HG03432 (cell line): ENCODE results near the gene URB1.
"Not testable (repeated sequence)": the region's sequence is repeated elsewhere in the genome, so short reads cannot be mapped to it uniquely, and the experiment has no call there.

Experiments
- ATAC-seq: cut with Tn5 transposase; IDR thresholded peaks from one replicate; pipeline ENCODE4 v1.9.1; 2021; ENCODE audit warnings: mild to moderate bottlenecking, moderate library complexity; ENCODE audit not compliant: unreplicated experiment

Gene URB1

DNA sequence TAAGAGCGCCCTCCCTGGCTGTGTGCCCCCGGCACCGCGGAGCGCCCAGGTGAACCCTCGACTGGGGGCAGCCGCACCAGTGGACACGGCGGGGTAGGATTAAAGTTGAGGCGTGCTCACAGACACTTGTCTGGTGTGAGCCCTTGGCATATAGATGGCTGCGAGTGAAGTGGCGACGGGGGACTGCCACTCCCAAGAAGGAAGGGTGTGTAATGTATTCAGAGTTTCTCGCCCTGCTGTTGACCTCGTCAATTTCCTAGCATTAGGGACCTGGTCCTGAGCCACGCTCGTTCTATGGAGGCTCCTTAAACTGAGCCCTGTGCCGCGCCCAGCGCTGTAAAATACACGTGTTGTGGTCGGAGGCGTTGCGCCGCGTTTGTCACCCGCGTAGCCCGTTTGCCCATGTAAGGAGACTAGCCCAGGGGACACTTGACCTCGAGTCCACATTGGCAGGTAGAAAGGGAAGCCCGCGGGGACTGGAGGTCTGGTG lies 20.2 kb upstream of the URB1 start:
- ATAC-seq: no peak

DNA sequence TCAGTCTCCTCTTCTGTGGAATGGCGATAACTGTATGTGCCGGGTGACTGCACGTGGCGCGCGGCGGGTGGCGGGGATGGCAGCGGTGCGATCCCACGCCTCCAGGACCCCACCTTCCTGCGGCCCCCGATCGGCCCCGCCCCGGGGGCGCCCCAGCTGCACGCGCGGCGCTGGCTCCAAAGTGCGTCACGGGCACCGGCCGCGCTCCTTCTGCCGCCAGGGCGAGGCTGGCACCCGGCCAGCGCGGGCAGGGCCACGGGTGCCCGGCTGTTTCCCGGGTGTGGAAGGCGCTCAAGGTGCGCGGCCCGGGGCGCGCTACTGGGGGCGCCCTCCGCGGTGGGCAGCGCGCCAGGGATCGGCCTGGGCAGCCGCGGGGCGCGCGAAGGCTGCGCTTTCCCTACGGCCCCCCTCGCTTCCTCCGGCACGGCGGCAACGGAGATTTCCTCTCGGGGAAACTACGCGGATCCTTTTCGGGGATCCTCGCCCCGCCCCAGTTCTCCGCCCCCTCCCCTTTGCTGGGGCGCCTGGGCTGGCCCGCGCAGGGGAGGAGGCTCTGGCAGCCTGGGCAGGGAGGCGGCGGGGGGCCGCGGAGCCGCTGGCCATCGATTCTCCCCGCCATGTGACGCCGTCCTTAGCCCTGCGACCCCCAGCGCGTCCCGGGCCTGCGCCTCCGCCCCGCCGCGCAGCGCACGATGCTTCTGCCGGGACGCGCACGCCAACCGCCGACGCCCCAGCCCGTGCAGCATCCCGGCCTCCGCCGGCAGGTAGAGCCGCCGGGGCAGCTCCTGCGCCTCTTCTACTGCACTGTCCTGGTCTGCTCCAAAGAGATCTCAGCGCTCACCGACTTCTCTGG lies 19.6 kb upstream of the URB1 start, which contains the start of gene EVA1C:
TSS of gene EVA1C (plus strand) at position 545 of the 853 bp plus-strand sequence. CDS start at position 693, 148 bp downstream.
- ATAC-seq: no peak

DNA sequence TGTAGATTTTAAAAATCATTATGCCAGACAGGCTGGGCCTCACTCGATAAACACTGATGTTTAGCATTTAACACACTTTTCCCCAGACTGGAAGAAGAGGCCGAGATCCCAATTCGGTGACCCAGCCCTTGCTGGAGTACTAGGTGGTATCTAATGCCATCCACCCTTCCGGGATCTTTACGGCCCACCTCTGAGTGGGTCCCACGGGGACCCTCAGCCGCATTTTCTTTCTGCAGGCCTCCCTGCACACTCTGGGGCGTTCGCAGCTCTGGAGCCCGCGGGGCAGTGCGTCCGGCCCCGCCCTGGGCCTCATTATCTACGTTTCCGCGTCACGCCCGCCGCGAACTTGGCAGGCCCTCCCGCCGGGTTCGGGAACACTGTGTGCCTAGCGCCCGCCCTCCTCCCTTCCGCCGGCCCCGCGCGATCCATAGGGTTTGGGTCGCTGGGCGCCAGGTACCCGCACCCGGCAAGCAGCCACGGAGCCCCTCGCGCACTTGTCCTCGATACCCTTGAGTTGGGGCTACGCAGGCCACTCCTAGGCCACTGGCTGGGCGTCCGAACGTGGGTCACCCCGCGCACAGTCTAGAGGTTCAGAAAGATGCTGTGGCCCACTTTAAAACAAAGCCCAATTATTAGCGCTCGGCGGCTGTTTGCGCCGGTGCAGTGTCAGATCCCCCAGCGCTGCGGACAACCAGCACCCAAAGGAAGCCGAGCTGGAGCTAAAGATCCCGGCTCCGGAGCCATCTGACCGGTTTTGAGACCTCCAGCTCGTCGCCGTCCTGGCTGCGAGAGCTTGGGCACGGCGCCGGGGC lies 18.7 kb upstream of the URB1 start:
- ATAC-seq: no peak

DNA sequence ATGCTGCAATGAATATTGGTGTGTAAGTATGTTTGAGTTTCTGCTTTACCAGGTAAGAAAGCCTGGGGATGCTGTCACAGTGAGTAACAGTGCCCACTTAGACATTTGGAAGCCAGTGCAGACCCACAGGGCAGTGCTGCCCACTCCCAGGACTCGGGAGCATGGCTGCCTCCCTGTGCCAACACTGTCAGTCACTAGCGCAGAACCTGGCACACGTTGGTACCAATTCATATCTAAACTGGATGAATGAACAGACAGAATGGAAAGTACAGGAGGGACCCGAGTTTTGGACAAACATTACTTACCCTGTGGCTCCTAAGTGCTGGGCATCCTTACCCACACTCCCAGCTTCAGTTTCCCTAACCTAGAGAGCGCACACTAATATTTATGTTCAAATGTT lies 18.1 kb upstream of the URB1 start:
- ATAC-seq: no peak

DNA sequence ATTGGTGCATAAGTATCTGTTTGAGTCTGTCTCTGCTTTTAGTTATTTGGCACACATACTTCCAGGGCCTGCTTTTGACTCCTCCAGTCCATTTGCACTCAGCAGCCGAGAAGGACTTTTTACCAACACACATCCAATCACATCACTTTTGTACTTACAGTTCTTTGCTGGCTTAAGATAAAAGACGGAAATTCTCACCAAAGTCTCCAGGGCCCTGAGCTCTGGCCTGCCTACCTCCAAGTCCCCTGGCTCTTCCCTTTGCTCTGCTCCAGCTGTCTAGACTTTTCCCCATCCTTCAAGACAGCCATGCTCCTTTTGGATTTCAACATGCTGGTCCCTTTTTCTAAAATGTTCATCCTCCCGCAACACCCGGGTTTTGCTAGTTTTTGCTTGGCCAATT lies 17.5 kb upstream of the URB1 start:
- ATAC-seq: no peak

DNA sequence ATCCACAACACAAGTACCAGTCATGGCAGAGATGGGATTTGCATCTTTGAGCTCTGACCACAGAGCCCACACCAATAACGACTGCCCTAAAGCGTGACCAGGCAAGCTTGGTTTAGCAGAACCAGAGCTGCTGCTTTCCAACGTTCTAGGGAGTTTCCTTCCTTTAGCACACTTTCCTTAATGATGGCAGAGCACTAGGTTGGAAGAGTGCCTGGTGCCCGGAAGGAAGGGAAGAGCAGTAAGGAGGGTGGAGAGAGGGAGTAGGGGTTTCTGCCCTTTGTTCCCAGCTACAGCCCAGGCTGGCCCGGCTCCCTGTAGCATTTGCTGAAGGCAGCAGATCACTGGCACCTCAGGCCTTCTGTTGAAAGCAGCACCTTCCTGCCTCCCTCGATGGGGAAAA lies 13.6 kb upstream of the URB1 start:
- ATAC-seq: no peak

DNA sequence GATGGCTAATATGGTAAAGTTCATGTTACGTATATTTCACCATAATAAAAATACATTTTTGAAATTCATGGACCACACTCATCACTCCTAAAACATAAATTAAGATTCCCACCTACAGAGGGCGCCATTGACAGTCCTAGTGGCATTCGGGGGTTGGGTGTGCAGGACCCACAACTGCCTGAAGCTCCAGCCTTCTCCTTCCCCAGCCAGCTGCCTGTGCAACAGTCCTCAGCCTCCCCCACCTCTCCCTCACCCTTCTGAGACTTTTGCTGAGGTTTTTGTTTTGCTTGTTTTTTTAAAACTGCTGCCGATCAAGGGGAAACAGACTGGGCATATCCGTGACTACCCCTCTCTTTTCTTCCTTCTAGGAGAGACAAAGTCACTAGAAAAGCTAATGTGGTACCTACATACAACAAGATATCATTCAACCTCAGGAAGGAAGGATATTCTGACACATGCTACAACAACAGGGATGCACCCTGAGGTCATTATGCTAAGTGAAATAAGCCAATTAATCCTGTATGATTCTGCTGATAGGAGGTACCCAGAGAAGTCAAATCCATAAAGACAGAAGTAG lies 10.5 kb upstream of the URB1 start:
- ATAC-seq: no peak

DNA sequence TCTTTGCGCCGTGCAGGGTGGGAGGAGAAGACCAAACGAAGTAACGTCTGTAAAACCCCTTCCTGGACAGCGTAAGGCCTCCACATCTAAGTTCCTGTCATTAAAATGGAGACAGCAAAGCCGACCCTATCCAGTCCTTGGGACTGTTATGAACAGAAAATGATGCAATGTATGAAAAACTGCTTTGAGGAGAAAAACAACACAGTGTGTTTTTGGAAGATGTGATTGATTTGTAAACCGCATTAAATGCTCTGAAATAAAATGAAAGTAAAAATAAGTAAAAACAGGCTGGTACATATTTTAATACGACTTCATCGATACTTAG lies 827 bp upstream of the URB1 start:
- no peak for ATAC-seq

DNA sequence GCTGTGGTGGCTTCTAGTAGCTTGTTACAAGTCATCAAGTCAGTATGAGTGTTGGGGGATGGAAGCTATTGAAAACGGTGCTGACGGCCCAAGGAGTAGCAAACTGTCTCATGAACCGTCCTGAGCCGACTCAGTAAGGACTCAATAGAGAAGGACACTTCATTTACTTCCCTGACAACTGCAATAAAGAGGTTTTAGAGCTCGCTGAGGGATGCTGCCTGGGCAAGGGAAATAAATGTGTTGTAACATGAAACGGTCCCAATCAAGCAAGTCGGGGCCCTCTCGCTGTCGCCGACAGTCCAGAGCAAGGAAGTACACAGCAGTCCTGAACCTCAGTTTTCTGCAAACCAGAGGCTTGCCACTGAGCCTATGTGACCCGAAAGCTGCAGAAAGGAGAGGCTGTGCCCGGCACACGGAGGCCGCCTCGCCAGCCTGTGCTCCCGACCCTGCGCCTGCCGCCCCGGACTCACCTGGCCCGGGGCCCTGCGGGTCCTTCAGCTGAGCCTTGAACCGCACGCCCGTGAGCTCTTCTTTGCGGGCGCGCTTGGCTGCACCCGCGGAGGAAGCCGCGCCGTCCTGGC lies 423 bp downstream of the URB1 start:
- peak; percentile 42 for ATAC-seq

DNA sequence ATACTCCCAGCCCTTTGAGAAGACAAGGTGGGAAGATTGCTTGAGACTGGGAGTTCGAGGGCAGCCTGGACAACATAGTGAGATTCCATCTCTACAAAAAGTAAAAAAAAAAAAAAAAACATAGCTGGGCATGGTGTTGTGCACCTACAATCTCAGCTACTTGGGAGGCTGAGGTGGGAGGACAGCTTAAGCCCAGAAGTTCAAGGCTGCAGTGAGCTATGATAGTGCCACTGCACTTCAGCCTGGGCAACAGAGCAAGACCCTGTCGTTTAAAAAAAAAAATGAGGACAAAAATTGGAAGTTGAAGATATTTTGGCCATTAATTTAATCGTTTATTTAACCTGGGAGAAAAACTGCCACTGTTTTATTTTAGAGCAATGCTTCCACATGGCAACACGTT lies 1.1 kb downstream of the URB1 start:
- no peak for ATAC-seq

DNA sequence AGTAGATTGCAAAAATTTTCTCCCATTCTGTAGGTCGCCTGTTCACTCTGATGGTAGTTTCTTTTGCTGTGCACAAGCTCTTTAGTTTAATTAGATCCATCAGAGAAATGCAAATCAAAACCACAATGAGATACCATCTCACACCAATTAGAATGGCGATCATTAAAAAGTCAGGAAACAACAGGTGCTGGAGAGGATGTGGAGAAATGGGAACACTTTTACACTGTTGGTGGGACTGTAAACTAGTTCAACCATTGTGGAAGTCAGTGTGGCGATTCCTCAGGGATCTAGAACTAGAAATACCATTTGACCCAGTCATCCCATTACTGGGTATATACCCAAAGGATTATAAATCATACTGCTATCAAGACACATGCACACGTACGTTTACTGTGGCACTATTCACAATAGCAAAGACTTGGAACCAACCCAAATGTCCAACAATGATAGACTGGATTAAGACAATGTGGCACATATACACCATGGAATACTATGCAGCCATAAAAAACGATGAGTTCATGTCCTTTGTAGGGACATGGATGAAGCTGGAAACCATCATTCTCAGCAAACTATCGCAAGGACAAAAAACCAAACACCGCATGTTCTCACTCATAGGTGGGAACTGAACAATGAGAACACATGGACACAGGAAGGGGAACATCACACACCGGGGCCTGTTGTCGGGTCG lies 2.1 kb downstream of the URB1 start:
- ATAC-seq: not testable (repeated sequence)

DNA sequence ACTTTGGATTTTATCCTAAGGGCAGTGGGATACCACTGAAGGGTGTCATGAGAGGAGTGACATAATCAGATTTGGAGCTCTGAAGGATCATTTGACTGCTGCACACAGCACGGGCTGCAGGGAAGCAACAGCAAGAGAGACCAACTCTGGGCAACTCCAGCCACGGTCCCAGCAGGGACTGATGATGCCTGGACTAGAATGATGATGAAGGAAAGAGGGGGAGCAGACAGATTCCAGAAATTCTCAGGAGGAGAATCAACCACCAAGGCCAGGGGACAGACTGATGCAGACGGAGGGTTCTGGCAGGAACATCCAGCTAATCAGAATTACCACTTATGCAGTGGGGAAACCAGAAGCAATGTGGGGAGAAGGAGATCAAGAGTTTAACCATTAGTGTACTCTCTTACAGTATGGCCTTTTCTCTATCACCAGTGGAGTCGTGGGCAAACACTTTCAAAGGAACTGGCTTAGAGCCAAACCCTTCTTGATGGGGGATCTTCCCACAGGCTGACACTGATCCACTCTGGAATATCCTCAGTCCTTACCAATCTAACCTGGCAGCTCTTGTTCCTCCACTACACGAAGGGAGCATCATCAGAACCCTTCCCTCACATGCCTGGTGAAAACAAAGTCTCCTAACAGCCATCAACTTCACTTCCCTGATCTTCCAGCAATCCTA lies 3.3 kb downstream of the URB1 start:
- ATAC-seq: no peak

DNA sequence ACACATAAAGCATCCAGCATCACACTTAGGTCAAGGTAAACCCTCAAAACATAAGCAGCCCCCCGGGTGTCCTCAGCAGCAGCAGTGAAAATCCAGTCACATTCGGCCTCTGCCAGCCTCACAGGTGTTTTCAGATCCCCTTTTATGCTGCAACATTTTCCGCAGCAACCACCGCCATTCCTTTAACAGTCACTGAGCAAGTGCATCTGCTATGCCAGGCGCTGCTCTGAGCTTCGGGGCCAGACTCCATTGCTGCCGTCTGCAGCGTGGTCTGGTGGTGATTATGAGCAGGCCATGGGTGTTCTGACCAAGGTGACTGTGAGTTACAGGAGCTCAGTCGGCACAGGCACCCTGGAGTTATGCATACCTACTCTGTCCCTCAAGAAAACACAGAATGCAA lies 4.5 kb downstream of the URB1 start:
- no peak for ATAC-seq

DNA sequence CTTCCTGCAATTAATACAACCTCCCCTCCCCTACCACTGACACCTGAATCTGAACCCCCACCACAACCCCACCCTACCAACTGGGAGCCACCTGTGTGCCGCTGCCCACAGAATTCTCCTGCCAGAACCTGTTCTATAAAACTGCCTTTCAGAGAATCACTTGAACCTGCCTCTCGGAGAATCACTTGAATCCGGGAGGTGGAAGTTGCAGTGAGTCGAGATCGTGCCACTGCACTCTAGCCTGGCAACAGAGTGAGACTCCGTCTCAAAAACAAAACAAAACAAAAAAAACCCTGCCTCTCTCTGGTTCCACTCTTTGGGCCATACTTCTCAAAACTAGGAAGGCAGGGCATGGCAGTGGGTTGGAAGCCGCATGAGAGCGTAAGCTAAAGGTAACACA lies 5.7 kb downstream of the URB1 start:
- ATAC-seq: no peak

DNA sequence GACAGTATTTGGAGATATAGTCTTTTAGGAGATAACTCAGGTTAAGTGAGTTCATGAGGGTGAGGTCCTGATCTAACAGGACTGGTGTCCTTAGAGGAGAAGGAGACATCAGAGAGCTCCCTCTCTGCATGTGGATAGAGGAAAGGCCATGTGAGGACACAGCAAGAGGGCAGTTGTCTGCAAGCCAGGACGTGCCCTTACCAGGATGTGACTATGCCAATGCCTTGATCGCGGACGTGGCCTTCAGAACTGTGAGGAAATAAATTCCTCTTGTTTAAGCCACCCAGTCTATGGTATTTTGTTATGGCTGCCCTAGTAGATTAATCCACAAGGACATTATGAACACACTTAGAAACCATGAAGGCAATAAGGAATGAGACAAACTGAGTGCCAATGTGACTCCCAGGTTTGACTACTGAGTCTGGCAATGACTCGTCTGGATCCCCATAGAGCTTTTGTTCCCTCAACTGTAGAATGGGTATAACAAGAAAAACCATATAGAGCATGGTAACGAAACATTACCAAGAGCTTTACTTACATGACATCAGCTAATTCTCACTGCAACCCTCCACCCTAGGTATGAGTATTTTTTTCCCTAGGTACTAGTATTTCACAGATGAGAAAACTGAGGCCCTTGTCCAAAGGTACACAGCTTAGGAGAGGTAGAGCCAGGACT lies 6.5 kb downstream of the URB1 start:
- no peak for ATAC-seq

DNA sequence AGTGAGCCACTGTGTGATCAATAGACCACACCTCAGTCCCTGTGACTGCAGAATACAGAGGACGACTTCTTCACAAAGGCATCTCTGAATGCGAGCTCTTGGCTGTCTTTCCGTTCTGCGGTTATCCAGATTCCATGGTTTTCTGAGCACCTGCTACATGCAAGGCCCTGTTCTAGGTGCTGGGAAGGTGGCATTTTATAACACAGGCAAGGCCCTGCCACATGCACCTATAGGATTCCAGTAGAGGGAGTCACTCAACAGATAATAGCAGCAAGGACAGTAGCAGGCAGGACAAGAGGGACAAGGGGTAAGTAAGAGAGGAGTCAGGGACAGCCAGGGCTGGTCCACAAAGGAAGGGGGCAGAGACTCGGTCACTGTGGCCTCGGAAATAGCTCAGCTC lies 9.0 kb downstream of the URB1 start:
- no peak for ATAC-seq

DNA sequence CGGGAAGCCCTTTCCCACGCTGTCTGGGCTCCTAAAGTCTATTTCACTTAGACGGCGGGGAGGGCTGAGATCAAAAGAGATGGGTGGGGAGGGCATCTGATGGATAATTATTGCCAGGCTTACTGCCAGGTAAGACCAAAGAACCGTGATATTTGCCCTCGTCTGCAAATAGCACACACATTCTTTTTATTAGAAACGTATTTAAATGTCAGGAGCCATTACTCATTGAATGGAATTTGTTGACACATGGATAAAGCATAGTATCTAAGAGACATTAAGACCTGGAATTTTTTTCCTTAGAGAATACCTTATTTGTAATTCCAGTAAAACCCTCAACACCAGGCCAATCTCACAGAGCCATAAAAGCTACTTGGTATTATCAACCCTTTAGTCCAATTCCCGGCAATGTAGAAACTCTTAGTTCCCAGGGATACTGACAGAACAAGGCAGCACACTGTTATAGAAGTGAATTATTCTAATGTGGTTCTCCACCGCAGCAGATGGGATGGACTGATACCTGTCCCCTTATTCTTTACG lies 10.6 kb downstream of the URB1 start:
- ATAC-seq: no peak

DNA sequence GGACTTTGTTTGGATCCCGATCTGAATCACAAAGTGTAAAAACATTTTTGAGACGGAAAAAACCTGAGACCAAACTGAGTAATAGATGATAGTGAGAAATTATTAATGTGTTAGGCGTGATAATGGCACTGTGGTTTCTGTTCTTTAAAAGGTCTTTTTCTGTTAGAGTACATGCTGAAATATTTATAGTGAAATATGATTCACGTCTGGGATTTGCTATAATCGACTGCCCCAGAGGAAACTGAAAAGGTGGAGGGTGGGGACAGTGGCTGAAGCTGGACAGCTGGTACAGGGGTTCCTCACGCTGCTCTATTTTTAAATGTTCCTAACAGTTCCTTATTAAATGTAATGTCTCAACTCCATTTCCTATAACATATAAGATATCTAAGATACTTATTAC lies 11.2 kb downstream of the URB1 start:
- no peak for ATAC-seq

DNA sequence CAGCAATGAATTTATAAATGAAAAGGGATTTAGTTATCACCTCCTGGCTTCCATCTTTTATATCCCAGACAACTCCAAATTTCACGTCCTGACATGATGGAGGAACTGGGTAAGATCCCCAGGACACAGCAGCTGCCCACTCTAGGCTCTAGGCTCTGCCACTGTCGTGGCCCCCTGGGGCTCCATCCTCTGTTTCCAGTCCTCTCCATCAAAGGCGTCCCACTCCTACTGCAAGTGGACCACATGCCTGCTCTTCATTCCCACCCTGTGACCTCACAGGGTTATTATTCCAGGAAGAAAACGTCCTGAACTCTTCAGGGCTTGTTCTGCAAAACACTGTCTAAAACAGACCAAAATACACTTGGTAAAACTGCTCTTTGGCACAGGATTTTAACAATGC lies 11.9 kb downstream of the URB1 start:
- no peak for ATAC-seq
